D721Med (cell line): ENCODE data around the gene EML6.

Experiments
- DNase-seq: peaks from one replicate; pipeline ENCODE4 v3.0.0; 2011; ENCODE audit warnings: low spot score; ENCODE audit not compliant: insufficient read length
- FAIRE-seq: peaks from 2 replicates; lab custom pipeline; 2011; peaks lifted over from hg19 to GRCh38; lab: Jason Lieb, UNC
- TF ChIP-seq, protein P1 (sequence below): IDR thresholded peaks from 2 replicates; pipeline ENCODE4 v1.5.1; 2012; ENCODE audit warnings: mild to moderate bottlenecking, control low read depth; ENCODE audit not compliant: insufficient read depth; ENCODE audit errors: missing control alignments

Gene EML6

DNA sequence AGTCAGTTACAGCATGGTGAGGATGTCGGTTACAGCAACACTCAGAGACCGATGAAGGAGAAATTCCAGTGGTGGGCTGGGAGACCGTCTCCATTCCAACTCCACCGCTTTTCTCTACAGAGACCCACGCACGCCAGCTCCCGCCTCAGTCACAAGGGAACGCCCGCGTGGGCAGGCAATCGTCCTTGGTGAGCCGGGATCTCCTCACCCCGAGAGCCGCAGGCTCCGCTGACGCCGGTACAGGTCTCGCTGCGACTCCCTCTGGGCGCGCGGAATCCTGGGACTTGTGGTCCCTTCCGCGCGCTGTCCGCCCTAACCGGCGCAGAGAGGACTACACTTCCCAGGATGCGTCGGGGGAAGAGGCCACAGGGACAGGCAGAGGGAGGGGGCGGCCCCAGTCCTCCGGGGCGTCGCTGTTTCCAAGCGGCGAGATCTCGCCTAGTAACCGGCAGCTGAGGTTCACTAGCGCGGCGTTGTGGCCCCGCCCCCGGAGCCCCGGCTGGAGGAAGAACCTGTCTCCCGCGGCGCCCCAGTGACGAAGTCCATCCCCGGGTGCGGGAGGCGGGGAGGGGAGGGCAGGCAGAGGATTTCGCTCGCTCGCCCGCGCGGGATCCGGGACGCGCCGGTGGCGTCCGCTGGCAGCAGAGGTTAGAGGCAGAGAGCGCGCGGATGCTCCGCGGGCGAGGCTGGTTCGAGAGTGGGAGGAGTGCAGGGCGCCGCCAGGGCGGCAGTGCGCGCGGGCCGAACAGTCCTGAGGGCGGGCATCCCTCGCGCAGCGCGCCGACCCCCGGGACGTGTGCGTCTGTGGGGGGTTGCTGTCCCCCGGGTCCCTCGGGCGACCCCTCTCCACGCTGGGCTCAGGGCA is at the start of gene EML6:
Gene EML6 (plus strand): TSS at position 532 of the 865 bp plus-strand sequence. CDS start 1,400 bp downstream, outside the sequence.
- TF ChIP-seq, protein P1, sequence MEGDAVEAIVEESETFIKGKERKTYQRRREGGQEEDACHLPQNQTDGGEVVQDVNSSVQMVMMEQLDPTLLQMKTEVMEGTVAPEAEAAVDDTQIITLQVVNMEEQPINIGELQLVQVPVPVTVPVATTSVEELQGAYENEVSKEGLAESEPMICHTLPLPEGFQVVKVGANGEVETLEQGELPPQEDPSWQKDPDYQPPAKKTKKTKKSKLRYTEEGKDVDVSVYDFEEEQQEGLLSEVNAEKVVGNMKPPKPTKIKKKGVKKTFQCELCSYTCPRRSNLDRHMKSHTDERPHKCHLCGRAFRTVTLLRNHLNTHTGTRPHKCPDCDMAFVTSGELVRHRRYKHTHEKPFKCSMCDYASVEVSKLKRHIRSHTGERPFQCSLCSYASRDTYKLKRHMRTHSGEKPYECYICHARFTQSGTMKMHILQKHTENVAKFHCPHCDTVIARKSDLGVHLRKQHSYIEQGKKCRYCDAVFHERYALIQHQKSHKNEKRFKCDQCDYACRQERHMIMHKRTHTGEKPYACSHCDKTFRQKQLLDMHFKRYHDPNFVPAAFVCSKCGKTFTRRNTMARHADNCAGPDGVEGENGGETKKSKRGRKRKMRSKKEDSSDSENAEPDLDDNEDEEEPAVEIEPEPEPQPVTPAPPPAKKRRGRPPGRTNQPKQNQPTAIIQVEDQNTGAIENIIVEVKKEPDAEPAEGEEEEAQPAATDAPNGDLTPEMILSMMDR, result no peak
- no peak for FAIRE-seq
- peak; percentile 85 for DNase-seq

DNA sequence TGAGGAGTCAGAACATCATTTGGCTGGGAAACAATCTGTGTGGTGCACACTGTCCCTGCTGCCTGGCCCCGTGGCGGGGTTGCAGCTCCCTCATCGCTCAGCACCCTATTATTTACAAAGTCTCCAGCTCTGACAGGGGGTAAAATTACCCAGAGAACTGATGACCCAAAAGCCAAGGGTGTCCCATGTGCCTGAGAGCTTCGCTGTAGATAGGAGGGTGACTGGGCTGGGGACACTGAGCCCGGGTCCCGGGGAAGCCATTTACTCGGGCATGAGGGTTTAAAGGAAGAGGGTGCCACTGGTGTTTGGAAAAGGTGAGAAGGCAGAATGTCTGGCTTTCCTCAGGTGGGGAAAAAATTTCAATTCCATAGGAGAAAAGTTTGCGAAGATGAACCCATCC is 48.2 kb upstream of the EML6 start:
- TF ChIP-seq, protein P1, result no peak
- FAIRE-seq (no peak), DNase-seq (no peak)

DNA sequence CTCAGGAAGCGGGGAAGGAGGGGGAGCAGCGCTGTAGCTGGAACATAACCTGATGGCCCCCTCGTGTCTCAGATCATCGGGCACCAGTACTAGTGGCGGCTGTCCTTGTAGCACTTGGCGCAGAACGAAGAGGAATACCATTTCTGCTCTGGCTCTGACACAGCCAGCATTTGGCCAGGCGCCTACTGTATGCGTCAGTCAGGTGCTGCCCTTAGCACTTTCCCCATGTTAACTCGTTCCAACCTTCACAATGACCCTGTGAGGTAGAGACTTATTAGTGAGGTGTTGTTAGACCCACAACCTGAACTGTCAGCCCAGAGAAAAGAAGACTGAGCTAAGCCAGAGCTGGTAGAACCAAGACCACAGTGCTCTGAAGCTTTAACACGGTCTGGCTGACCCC is 47.7 kb upstream of the EML6 start:
- FAIRE-seq, result no peak

DNA sequence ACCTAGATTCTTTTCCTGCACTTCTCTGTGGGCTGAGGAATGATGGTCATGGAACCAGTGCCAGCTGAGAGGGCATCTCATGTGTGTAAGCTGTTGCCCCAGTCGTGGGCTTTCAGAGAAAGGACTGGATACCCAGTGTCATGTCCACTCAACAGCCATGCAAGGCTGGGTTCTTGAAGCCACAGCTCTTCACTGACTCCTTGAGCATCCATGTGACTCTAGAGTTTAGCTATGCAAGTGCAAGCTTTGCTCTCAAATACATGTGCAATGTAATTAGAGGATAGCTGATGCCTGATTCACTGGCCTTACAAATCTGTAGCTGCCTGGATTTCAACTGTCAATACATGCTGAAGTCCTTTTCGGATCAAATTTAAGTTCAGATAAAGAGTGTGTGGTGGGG is 46.8 kb upstream of the EML6 start:
- no peak for DNase-seq
- TF ChIP-seq, protein P1, result no peak
- no peak for FAIRE-seq

More for the DNA sequence above, 47.7 kb upstream of the EML6 start:
- no peak for DNase-seq
- TF ChIP-seq, protein P1, result no peak

DNA sequence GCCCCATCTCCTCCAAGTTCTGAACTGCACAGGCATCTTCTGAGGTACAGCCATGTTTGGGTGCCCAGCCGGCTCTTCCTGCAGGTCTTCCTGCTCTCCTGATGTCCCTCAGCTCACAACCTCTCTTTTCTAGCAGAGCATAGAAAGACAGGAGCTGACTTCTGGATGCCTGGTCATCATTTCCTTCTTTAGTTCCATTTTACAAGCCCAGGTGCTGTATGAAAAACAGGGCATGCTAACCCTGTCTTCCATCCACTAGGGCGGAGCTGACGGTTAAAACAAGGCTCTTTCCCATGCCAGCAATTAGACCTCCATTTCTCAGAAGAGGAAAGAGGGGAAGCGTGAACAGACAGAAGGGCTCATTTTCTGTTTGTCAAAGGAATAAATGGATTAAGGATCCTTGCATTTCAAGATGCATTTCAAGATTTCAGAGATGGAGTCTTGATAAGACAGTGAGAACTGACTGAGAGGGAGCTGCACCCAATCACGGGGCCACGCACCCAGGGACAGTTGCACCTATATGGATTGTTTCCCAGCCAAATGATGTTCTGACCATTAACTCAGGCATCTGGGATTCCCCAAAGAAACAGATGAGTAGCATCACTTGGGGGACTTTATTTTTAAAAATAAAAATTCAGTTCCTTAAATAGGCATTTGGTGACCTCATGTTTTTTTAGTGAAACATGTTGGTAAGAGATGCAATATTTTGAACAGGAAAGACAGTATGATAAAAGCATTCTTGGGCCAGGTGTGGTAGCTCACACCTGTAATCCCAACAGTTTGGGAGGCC is 45.8 kb upstream of the EML6 start:
- no peak for FAIRE-seq

DNA sequence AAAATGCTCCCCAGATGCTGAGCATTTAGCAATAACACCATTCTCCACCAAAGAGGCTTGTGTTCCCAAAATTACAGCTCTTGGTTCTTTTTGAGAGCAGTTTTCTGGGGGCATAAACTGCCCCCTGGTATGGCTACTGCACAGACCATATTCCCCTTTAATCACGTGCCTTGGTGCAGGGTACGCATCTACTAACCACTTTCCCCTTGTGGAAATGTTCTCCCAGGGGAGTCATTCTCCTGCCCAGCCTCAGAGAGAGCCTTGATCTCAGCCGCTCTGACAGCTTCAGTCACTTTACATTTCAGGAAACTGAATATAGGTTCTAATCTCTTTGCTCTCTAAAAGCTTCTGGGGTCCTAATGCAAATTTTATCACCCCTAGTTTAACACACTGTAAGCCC is 44.7 kb upstream of the EML6 start:
- no peak for FAIRE-seq
- no peak for DNase-seq
- TF ChIP-seq, protein P1, result no peak

More for the DNA sequence above, 45.8 kb upstream of the EML6 start:
- DNase-seq, result no peak
- TF ChIP-seq, protein P1, result no peak
